ENCODE results near the gene FBXO36.

DNA sequence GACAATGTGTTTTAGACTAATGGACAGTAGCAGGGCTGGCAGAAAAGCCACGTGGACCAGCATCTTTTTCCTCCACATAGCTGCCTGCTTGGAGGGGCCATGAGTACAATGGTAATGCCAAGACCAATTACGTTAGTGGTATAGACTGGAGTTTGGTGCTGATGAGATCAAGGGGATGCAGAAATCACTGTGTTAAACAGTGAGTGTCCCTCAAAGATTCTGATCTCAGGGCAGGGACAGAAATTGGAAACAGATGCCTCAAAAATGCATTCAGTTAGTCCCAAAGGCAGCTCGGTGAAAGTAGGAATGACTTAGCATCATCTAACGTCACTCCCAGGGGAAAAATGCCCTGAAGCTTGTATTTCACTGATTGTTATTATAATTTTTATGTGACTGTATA, 74.0 kb downstream of the FBXO36 start:
- TF ChIP-seq, protein P1, sequence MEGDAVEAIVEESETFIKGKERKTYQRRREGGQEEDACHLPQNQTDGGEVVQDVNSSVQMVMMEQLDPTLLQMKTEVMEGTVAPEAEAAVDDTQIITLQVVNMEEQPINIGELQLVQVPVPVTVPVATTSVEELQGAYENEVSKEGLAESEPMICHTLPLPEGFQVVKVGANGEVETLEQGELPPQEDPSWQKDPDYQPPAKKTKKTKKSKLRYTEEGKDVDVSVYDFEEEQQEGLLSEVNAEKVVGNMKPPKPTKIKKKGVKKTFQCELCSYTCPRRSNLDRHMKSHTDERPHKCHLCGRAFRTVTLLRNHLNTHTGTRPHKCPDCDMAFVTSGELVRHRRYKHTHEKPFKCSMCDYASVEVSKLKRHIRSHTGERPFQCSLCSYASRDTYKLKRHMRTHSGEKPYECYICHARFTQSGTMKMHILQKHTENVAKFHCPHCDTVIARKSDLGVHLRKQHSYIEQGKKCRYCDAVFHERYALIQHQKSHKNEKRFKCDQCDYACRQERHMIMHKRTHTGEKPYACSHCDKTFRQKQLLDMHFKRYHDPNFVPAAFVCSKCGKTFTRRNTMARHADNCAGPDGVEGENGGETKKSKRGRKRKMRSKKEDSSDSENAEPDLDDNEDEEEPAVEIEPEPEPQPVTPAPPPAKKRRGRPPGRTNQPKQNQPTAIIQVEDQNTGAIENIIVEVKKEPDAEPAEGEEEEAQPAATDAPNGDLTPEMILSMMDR (IDR thresholded peaks at IDR 0.05), result no peak
- TF ChIP-seq POLR2A (IDR thresholded peaks at IDR 0.05), result no peak

Measured in body of pancreas (tissue), 4 donors.